ENCODE results near the gene AIF1L. TPM values are rescaled to one million over a fixed set of nuclear protein-coding genes. Genes with fewer than 3 reads are reported as not detected.

Gene AIF1L
- total and polyA plus RNA-seq, 2 donors (not counting 1 experiment from before 2014, with no cell fraction given) = 2.3 to 3.3 TPM

DNA sequence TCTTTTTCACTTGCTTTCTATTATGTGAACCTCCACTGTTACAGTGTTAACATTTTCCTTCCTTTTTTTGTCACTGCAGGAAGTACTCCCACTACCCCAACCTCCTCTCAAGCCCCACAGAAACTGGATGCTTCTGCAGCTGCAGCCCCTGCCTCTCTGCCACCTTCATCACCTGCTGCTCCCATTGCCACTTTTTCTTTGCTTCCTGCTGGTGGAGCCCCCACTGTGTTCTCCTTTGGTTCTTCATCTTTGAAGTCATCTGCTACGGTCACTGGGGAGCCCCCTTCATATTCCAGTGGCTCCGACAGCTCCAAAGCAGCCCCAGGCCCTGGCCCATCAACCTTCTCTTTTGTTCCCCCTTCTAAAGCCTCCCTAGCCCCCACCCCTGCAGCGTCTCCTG is 47.9 kb downstream of the AIF1L start:
- no peaks in the 10 kb centered on the region for H3K4me1 ChIP-seq (ENCODE audit: control insufficient read depth, extremely low read depth, insufficient read depth, low read length)
- H3K27ac ChIP-seq (ENCODE audit: insufficient read depth, low read length) = no peak overlapping the region
- no peaks in the 10 kb centered on the region for H3K9me3 ChIP-seq (ENCODE audit: control insufficient read depth, insufficient read depth, low read depth, low read length)
- no peak for TF ChIP-seq EZH2 (IDR thresholded peaks at IDR 0.05; ENCODE audit: low read length, missing control alignments)
- TF ChIP-seq CTCF (conservative IDR thresholded peaks at IDR 0.05 in 1 of 2, IDR thresholded peaks at IDR 0.05 in 1 of 2; ENCODE audit: low read depth in 1 of 2, low read length in 2 of 2) = no peak
- no peak for DNase-seq (ENCODE audit: low read depth in 2 of 2)
- H2AFZ ChIP-seq (ENCODE audit: low read length) = no peak overlapping the region
- peaks cover 15% of the 10 kb centered on the region for H3K36me3 ChIP-seq (ENCODE audit: control insufficient read depth, insufficient read depth, low read length)
- H3K4me3 ChIP-seq (replicated peaks in 1 of 4; ENCODE audit: control extremely low read depth in 1 of 4, insufficient read depth in 1 of 4, low read depth in 3 of 4, low read length in 4 of 4) = no peak overlapping the region
- H3K4me2 ChIP-seq (ENCODE audit: extremely low read depth, insufficient read depth, low read length) = no peak overlapping the region
- no peaks in the 10 kb centered on the region for H4K20me1 ChIP-seq (ENCODE audit: control insufficient read depth, extremely low read depth, insufficient read depth, low read length)
- H3K9ac ChIP-seq (ENCODE audit: insufficient read depth, low read length) = no peak overlapping the region
- H3K27me3 ChIP-seq (ENCODE audit: control insufficient read depth, insufficient read depth, low read length) = no peaks in the 10 kb centered on the region
- H3K79me2 ChIP-seq (ENCODE audit: control insufficient read depth, insufficient read depth, low read length) = no peaks in the 10 kb centered on the region

GRCh38 chr9:131145245-131145644 is 48.9 kb downstream of the AIF1L start:
- TF ChIP-seq CTCF (conservative IDR thresholded peaks at IDR 0.05 in 1 of 2, IDR thresholded peaks at IDR 0.05 in 1 of 2; ENCODE audit: low read depth in 1 of 2, low read length in 2 of 2) (no peak), EZH2 (IDR thresholded peaks at IDR 0.05; ENCODE audit: low read length, missing control alignments) (no peak)
- Histone ChIP-seq H4K20me1 (ENCODE audit: control insufficient read depth, extremely low read depth, insufficient read depth, low read length) (no peaks in the 10 kb centered on the region), H2AFZ (ENCODE audit: low read length) (no peak overlapping the region), H3K9ac (ENCODE audit: insufficient read depth, low read length) (no peak overlapping the region), H3K4me2 (ENCODE audit: extremely low read depth, insufficient read depth, low read length) (no peak overlapping the region), H3K27ac (ENCODE audit: insufficient read depth, low read length) (no peak overlapping the region), H3K9me3 (ENCODE audit: control insufficient read depth, insufficient read depth, low read depth, low read length) (no peaks in the 10 kb centered on the region), H3K4me1 (ENCODE audit: control insufficient read depth, extremely low read depth, insufficient read depth, low read length) (no peaks in the 10 kb centered on the region), H3K27me3 (ENCODE audit: control insufficient read depth, insufficient read depth, low read length) (no peaks in the 10 kb centered on the region), H3K79me2 (ENCODE audit: control insufficient read depth, insufficient read depth, low read length) (no peaks in the 10 kb centered on the region), H3K36me3 (ENCODE audit: control insufficient read depth, insufficient read depth, low read length) (peaks cover 16% of the 10 kb centered on the region), H3K4me3 (replicated peaks in 1 of 4; ENCODE audit: control extremely low read depth in 1 of 4, insufficient read depth in 1 of 4, low read depth in 3 of 4, low read length in 4 of 4) (no peak overlapping the region)
- no peak for DNase-seq (ENCODE audit: low read depth in 2 of 2)

DNA sequence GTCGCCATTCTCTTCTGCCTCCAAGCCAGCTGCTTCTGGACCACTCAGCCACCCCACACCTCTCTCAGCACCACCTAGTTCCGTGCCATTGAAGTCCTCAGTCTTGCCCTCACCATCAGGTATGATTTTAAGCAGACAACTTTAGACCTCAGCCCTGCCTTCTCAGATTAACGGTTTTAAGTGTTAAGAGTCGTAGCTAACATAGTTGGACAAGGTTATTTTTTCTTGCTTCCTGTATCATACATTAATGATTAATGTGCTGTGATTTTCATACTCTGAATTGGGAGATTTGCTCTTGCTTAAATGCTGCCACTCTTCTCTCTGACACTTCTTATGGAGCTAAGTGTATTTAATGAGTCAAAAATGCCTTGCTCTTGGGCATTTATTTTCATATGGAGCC is 49.9 kb downstream of the AIF1L start:
- Histone ChIP-seq H3K4me3 (replicated peaks in 1 of 4; ENCODE audit: control extremely low read depth in 1 of 4, insufficient read depth in 1 of 4, low read depth in 3 of 4, low read length in 4 of 4) (no peak overlapping the region), H3K36me3 (ENCODE audit: control insufficient read depth, insufficient read depth, low read length) (peaks cover 19% of the 10 kb centered on the region), H2AFZ (ENCODE audit: low read length) (no peak overlapping the region)

More for the DNA sequence above, 49.9 kb downstream of the AIF1L start:
- TF ChIP-seq EZH2 (IDR thresholded peaks at IDR 0.05; ENCODE audit: low read length, missing control alignments) = no peak
- TF ChIP-seq CTCF (conservative IDR thresholded peaks at IDR 0.05 in 1 of 2, IDR thresholded peaks at IDR 0.05 in 1 of 2; ENCODE audit: low read depth in 1 of 2, low read length in 2 of 2) = no peak
- H3K9me3 ChIP-seq (ENCODE audit: control insufficient read depth, insufficient read depth, low read depth, low read length) = no peaks in the 10 kb centered on the region
- H3K27ac ChIP-seq (ENCODE audit: insufficient read depth, low read length) = no peak overlapping the region
- H3K27me3 ChIP-seq (ENCODE audit: control insufficient read depth, insufficient read depth, low read length) = no peaks in the 10 kb centered on the region
- no peaks in the 10 kb centered on the region for H4K20me1 ChIP-seq (ENCODE audit: control insufficient read depth, extremely low read depth, insufficient read depth, low read length)
- no peaks in the 10 kb centered on the region for H3K79me2 ChIP-seq (ENCODE audit: control insufficient read depth, insufficient read depth, low read length)
- no peak overlapping the region for H3K4me2 ChIP-seq (ENCODE audit: extremely low read depth, insufficient read depth, low read length)
- DNase-seq (ENCODE audit: low read depth in 2 of 2) = no peak
- no peaks in the 10 kb centered on the region for H3K4me1 ChIP-seq (ENCODE audit: control insufficient read depth, extremely low read depth, insufficient read depth, low read length)
- no peak overlapping the region for H3K9ac ChIP-seq (ENCODE audit: insufficient read depth, low read length)

Data from fibroblast of lung (primary cell).